ENCODE data around the gene EYA3.

GRCh38 chr1:28130901-28131300, 42.5 kb upstream of the EYA3 start:
- no peak for TF ChIP-seq CTCF (IDR thresholded peaks at IDR 0.05; ENCODE audit: low read depth, low read length, poor library complexity, severe bottlenecking)
- no peak for TF ChIP-seq EZH2phosphoT487 (IDR thresholded peaks at IDR 0.05; ENCODE audit: borderline replicate concordance, low read length)

Data from DOHH2 (cell line).